CD4-positive, alpha-beta T cell treated with Interleukin-17A for 1 hour (primary cell): ENCODE results near the gene OPA1.

Experiments used
- DNase-seq: peaks from one replicate; pipeline ENCODE4 v3.0.0-alpha.2; 2020

OPA1 gene

DNA sequence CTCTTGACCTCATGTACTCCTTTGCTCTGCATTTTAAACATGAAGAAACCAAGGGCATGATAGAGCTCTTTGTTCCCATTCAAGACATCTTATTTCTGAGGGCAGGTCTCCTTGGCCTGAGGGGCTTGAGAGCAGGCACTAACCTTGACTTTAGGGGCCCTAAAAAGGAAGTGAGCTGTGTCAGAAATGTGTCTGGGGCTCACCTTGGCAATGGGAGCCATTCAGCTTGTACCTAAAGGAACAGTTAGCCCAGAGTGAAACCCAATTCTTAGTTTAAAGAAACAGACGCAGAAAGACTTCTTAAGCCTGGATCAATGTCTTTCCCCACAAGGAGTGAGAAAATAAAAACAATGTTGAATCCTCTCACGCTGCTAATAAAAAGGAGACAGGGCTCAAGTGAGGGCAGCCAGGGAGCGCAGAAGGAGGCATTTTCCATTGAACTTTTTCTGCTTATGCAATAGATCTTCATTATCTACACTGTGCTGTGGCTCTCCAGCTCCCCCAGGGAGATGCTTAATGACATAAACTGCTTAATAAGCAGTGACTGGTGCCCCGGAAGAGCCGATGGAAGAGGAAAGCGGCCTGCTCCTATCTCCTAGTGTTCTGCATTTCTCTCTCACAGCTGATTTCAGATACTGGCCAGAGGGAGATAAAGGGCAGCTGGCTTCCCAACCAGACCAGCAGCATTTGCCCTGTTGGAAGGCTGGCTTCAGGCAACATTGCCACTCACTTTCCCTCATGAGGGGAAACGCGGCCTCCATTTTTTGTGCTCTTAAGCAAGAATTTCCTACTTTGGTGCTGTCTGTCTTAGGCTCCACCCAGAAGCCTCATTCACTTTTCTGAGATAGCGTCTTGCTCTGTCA is 152.0 kb downstream of the OPA1 start:
- DNase-seq: no peak

- DNase-seq: no peak
These were observed 153.8 kb downstream of the OPA1 start for GRCh38 chr3:193746832-193747231.
